Testis (tissue), 2 donors: ENCODE measurements around the gene GNG10.
A peak's percentile ranks its signal among the peaks of the same experiment; 100 is the strongest.

Experiments used
- CTCF ChIP-seq, 3 experiments: fragments of 450-650 bp in 2 of 3; fragments of 200-600 bp in 1 of 3; sonication (generic) in 1 of 3; IDR thresholded peaks; one replicate each; pipeline ENCODE4 v1.5.1; 2016 to 2019; ENCODE audit warnings: antibody characterized with exemption in 3 of 3, mild to moderate bottlenecking in 2 of 3, moderate library complexity in 1 of 3
- POLR2A ChIP-seq: fragments of 450-650 bp; IDR thresholded peaks from one replicate; pipeline ENCODE4 v1.6.1; 2017; ENCODE audit warnings: antibody characterized with exemption, mild to moderate bottlenecking, moderate library complexity

DNA sequence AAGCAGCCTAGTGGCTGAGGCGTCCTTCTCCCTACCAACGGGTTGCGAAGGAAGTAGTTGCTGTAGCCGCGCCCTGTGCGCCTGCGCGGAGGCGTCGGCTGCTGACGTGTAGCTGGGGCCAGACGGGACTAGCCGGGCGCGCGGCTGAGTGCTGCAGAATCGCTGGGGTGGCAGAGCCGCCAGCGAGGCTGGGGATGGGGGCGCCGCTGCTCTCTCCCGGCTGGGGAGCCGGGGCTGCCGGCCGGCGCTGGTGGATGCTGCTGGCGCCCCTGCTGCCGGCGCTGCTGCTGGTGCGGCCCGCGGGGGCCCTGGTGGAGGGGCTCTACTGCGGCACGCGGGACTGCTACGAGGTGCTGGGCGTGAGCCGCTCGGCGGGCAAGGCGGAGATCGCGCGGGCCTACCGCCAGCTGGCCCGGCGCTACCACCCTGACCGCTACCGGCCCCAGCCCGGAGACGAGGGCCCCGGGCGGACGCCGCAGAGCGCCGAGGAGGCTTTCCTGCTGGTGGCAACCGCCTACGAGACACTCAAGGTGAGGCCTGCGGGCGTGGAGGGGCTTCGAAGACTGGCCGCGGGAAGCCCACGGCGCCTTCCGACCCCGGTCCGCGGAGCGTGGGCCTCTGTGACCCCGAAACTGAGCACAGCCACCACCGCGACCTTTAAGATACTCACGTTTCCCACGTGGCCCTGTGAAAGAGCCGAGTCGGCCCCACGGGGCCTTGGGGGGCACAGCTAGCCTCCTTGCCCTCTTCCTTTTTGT, 30.0 kb upstream of the GNG10 start, which contains the start of gene DNAJC25:
- TF ChIP-seq CTCF (IDR thresholded peaks at IDR 0.05), result peak in 1 of 3 experiments; percentile 40
- TF ChIP-seq POLR2A, result peak; percentile 97
